Measurements from ENCODE around the gene TMEM9. TPM values are rescaled to one million over a fixed set of nuclear protein-coding genes. Genes with fewer than 3 reads are reported as not detected.

TMEM9 gene
- total RNA-seq, 1 donor from 2014 or later = 73.4 TPM

DNA sequence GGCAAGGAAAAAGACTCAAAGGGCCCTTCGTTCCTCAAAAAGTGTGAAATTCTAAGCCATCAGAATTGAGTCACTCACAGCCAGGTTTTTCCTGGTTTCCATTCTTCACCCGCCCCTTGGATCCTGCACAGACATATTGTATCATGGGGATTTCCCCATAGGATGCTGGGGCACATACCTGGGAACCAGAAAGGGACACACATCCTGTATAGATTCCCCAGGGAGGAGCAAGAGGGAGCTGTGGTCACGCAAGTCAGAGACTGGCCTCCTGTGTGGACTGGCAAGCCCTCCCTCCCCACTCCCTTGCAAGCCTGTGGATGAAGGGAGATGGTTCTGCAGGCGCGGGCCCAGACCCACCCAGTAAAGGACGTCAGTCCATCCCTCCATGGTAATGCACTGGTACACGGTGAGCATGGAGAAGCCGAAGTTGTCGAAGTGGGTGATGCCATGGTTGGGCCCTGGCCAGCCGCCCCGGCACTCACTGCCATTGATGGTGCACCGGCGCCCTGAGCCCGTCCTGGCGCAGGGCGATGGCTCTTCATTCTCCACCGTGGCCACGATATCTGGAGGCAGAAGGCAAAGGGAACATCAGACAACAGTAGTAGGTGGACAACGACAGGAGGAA, 65.3 kb downstream of the TMEM9 start:
- FAIRE-seq = no peak

DNA sequence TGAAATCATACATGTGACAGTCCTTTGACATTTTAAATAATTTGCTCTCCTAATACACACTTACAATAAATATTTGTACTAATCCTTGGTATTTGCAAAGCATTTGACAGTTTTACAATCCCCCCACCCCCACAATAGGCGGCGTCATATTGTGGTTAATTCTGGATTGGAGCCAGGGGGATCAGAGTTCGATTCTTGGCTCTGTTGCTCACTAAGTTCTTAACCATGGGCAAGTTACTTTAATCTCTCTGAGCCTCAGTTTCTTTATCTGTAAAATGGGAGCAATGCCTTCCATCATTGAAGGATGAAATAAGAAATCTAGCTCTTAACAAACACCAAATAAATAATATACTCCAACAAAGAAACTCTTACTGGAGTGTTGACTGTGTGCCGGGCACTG, 65.9 kb downstream of the TMEM9 start:
- FAIRE-seq (no peak), DNase-seq (ENCODE audit: low spot score in 2 of 2) (no peak)

More for the DNA sequence above, 65.3 kb downstream of the TMEM9 start:
- DNase-seq (ENCODE audit: low spot score in 2 of 2) = no peak

DNA sequence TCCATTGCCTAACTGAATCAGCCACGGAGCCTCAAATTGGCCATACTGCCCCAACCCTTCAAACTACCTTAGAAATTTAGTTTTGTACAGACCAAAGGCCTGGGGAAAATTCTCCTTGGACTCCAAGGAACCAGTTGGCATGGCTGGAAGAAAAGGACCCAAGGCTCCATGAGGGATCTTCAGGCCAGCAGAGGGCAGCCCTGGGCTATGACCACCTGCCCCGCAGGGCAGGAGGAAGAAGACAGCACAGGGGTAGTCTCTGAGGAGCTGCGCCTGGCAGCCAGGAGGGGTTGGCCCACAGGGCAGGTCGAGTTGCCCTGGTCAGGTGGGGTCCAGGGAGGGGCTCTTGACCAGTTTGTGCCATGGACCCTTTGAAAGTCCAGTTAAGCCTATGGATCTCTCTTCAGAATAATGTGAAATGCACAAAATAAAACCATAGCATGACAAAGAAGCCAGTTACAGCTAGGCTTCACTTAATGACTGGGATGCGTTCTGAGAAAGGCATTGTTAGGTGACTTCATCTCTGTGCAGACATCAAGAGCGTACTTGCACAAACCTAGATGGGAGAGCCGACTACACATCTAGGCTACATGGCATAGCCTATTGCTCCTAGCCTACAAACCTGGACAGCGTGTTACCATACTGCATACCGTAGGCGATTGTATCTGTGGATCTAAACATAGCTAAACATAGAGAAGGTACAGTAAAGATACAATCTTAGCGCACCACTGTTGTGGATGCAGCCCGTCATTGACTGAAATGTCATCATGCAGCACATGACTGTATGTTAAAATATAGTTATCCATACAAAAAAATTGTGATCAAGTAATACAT, 68.2 kb downstream of the TMEM9 start:
- no peak for FAIRE-seq
- peak; percentile 51 to 72 for DNase-seq (ENCODE audit: low spot score in 2 of 2)

Other genes with a start within 250 kb of the TMEM9 start
- gene KIF21B, start 130.8 kb downstream of the TMEM9 start, total RNA-seq = 127 TPM
- under 0.01 TPM for gene CACNA1S, start 42.0 kb downstream of the TMEM9 start, total RNA-seq
- gene ASCL5, start 27.3 kb downstream of the TMEM9 start, total RNA-seq = not detected
- gene IGFN1, start 36.4 kb upstream of the TMEM9 start, total RNA-seq = under 0.01 TPM
- under 0.01 TPM for gene PKP1, start 129.0 kb upstream of the TMEM9 start, total RNA-seq
- not detected for gene TNNT2, start 223.2 kb upstream of the TMEM9 start, total RNA-seq
- gene LAD1, start 244.8 kb upstream of the TMEM9 start, total RNA-seq = not detected

All from frontal cortex (tissue), 4 donors.